Activated CD4-positive, alpha-beta T cell treated with anti-CD3 and anti-CD28 coated beads for 1 hour (primary cell): Measurements from ENCODE around the gene TTC21A.

ENCODE experiments used
- DNase-seq: peaks from one replicate; pipeline ENCODE4 v3.0.0-alpha.2; 2020

TTC21A gene

GRCh38 chr3:39137991-39138803 is 30.7 kb downstream of the TTC21A start:
- DNase-seq, result no peak

DNA sequence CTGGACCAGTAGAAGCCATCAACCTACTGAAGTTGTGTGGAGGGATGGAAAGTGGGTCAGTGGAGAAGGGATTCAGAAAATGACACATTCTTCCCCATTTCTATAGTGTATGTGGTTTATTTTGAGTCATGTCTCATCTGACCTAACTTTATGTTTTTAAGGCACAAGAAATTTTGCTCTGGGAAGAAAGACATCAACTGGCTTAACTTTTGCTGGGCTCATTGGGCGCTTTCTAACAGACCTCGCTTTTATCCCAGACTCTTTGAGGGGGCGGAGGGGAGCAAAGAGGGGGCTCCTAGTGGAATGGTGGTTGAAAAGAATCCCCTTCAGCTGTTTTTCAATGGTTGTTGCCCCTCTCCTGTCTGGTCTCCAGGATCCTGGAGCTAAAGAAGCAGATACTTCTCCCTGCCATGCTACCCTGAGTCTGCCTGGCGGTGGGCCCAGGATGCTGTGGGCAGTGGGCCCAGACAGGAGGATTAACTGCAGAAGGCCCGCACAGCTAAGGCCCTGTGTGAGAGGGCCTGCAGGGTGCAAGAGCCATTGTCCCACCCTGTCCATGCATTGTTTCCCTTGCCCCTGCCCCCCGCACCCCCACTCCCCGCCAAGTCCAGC is 31.4 kb downstream of the TTC21A start:
- no peak for DNase-seq

GRCh38 chr3:39139442-39139841 is 32.0 kb downstream of the TTC21A start:
- DNase-seq, result no peak

GRCh38 chr3:39140341-39140971 is 33.0 kb downstream of the TTC21A start:
- no peak for DNase-seq

DNA sequence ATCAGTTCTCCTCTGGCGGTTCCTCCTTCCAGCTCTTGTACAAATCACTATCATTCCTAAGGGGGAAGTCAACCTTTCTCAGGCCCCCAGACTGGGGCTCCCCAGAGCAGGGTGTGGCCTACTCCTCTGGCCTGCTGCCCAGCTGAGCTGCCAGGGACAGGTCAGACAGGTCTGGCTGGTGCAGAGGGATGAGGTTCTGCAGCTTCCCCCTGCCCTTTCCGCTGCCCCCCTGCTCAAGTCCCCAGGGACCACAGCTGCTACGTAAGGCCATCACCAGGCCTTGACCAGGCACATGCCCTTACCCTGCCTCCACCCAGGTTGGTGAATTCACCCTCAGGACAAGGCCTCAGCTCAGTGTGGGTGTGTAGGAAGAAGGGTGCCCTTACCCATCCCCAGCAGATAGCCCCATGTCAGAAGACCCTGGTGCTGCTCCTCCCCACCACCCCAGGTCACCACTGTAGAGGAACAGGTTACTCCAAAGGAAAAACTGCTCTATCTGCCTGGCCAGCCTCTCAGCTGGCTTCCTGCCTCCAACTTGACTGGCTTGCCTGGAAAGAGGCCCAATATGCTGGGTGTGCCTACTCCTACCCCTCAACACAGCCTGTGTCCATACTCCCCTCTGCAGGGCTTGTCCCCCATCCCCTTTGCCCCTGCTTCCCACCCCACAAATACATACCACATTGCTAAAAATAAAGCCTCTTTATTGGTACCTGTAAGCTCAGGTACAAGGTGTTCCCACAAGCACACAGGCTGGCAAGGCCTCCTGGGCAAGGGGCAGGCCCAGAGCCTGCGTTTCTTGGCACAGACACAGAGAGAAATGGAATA is 33.9 kb downstream of the TTC21A start:
- no peak for DNase-seq

DNA sequence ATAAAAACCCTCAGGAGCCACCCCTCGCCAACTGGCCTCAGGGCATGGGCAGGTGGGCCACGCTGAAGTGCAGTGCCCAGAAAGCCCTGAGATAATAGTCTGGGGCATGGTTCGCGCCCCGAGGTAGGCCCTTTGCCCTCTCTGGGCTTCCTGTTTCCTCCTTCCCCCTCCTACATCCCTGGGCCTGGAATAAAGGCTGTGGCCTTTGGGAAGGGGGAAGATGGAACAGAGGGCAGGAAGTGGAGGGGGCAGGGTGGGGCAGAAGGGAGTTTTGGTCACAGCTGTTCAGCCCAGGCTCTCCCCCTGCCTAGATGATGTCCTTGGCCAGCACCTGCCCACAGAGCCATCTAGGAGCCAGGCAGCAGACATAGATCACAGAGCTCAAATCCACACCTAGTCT is 34.6 kb downstream of the TTC21A start:
- no peak for DNase-seq

- no peak for DNase-seq
Observed at GRCh38 chr3:39143051-39143885, 35.8 kb downstream of the TTC21A start.

DNA sequence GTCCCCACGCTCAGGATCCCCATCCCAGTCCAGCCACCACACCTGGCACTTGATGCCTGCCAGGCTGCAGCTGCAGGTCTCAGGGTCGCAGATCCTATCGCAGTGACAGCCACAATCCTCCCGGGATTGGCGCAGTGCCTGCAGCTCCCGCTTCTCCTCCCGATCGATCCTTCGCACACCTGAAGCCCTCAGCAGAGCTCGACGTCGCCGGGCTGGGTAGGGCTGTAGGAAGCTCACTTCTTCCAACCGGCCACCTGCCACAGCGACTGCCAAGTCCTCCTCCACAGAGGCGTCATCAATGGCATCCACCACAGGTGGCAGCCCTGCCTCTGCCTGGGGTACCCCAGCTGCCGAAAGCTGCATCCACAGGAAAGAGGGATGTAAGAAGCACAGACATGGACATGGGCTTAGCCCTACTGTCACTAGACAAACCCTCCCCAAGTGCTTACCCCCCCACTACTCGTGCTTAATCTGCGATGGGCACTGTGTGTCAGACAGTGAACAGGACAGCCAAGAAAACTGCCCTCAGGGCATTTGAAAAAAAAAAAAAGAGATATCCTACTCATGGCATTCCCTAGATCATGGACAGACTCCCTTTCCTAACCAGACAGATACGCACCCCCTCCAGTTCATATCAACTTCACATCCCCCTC is 36.7 kb downstream of the TTC21A start:
- DNase-seq, result no peak

DNA sequence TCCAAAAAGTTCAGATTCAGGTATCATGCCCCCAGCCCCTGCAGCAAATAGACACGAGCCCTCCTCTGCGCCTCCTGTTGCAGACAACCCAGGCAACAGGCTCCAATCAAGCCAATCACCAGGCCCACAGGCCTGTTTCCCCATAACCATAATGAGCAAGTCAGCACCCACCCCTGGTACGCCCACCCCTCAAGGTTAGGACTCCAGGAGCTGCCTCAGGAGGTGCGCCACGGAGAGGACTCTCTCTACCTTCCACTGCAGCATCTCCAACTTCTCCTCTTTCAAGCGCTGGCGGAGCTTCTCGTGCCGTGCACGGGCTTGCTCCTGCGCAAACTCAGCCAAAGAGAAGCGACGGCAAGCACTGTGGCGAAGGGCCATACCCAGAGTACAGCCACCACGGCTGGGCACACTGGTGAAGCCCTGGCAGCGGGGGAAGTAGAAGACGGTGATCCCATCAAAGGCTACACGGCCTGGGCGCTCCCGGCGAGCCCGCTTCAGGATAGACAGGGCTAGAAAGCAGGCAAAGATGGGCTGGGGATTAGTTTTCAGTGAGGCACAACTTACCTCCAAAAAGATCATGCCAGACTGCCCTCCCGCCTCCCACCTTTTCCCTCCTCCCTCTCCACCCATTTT is 37.4 kb downstream of the TTC21A start:
- no peak for DNase-seq

- DNase-seq, result no peak
Observed at GRCh38 chr3:39146083-39146501, 38.6 kb downstream of the TTC21A start.

DNA sequence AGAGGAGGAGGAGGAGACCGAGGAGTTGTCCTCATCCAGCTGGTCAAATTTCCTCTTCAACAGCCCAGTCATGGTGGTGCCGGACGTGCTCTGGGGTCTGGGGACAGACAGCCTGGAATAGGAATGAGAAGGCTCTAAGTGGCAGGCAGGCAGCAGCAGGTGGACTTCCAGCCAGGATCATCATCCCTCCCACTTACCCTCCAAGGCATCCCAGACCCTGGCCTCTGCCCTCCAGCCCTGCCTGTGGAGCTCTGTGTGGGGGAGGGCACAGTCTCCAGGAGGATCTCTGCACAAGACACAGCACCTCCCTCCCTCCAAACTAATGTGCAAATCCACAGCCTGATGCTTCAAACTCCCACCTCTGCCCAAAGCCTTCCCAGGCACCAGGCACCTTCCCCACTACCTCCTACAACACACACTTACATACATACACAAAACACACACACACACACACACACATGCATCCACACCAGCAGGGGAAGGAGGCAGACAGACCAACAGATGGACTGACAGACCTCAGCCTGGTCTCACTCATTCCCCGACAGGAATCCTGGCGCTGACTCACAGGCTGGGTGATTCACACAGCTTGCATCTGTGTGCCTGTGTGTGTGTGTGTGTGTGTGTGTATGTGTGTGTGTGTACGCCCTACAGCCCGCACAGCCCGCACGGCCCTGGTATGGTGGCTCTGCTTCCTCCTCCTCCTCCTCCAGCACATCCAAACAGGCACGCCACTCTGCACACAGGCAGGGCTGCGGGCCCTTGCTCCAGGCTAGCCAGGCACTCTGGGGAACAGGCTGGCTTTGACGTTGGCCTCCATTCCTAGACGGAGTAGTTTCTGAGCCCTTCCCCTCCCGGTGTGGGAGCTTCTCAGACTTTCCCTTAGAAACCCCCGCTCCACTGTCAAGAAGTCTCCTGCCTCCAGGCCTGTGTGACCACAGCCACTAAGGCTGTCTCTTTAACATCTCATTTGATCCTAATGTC is 39.4 kb downstream of the TTC21A start:
- DNase-seq, result peak; percentile 66

DNA sequence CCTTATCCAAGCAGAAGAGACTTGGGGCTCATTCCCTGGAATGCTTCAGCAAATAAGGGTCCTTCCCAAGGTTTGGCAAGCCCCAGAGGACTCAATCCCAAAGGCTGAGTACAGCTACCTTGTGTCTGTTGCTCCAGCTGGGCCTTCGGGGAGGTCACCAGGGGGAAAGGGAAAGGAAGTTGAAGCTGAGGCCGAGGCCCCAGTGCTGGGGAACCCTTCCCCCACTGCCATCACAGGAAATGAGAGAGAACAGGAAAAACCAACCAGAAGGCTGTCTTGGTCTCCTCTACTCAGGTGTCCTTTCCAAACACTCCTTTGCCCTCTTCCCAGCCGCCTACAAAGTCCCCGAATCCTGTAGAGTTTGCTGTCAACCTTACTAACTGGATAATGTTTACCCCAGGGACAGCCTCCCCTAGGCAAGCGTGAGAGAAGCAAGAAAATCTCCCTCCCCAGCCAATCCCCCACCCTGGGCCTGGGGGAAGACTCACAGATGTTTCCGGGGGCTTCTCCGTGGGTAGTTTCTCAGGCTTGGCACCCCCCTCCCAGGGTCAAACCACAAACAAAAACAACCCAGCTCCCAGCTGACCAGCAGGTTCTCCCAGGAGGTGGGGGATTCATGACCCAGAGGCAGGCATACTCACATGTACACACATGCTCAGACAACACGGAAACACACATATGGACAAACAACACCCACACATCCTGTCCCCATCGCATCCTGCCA is 40.4 kb downstream of the TTC21A start:
- no peak for DNase-seq

- no peak for DNase-seq
Observed at GRCh38 chr3:39148435-39149058, 41.1 kb downstream of the TTC21A start.

DNA sequence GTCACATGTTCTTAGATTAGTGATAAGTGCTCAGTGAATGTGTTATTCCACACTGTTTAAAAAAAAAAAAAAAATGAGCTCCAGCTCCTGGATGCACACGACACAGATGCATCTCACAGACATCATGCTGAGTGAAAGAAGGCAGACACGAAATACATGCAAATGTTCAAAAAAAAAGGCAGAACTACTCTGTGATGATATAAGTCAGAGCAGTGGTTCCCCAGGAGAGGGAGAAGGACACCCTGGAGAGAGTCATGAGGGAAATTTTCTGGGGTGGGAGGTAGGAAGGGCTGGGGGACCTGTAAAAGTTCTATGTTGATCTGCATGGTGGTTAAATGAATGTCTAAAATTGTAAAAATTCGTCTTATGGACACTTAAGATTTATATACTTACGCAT is 41.6 kb downstream of the TTC21A start:
- no peak for DNase-seq

DNA sequence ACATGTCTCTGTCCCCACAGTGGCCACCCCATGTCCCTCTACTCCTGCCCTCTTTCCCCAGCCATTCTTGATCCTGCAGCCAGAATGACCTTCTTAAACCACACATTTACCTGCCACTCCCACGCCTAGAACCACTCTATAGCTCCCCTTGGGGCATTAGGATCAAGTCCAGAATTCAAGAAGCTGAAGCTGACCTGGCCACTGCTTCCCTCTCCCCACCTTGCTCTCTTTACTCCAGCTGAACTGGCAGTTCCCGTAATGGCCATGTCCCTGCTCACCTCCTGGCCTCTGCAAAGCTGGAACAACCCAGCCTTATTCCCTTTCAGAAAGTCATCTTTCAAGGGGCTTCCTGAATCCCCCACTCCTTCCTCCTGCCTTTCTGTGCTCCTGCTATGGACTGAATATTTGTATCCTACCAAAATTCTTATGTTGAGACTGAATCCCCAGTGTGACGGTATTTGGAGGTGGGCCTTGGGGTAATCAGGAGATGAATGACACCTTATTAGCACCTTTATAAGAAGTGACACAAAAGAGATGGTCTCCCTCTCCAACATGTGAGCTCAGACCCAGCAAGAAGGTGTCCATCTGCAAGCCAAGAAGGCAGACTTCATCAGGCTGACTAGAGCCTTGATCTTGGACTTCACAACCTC is 42.1 kb downstream of the TTC21A start:
- no peak for DNase-seq

- no peak for DNase-seq
Observed at GRCh38 chr3:39150148-39150802, 42.8 kb downstream of the TTC21A start.

DNA sequence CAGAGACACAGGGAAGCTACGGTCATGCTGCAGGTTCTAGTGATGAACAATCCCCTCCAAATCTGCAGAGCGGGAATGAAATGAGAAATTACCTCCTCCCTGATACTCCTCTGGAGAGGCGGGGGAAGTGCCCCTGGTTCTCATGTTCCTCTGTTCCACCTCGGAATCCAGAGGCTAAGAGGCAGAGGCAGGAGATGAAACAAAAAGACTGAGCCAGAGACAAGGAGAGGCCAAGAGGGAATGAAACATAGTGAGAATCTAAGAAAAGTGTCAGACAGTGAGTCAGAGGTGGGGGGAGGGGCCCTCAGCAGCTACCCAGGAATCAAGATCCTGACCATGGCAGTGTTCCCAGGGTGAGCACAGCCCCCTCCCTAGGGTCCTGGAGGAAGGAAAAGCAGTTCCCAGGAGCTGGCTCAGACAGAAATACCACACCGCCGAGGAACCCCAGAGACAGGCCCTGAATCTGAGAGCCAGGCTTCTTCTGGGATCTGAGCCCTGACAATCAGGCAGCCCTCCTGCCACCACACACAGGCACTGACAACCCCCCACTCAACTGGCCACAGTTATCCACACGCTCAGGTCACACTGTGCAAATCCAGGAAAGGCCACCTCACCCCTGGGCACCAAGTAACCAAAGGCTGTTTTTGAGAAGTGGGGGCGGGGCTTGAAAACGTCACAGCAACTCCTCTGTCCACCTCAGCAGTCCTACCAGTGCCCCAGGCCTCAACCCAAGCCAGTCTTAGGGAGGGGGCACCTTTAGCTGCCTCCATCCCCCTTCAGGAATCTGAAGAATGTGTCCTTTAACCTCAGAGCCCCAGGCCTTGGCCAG is 43.5 kb downstream of the TTC21A start:
- no peak for DNase-seq
